ENCODE data around the gene CALR3. TPM values are rescaled to one million over a fixed set of nuclear protein-coding genes. Genes with fewer than 3 reads are reported as not detected.

Gene CALR3
- polyA plus RNA-seq, 1 donor from 2014 or later = not detected

- Histone ChIP-seq H4K20me1 (ENCODE audit: insufficient read depth) (no peaks in the 10 kb centered on the region), H3K4me2 (ENCODE audit: low read length) (no peak overlapping the region), H2AFZ (ENCODE audit: low read depth, low read length) (no peak overlapping the region), H3K36me3 (ENCODE audit: insufficient read depth, low read length) (no peaks in the 10 kb centered on the region), H3F3A (ENCODE audit: insufficient read depth, low read length, poor library complexity, severe bottlenecking) (no peaks in the 10 kb centered on the region), H3K9me3 (ENCODE audit: low read length) (no peaks in the 10 kb centered on the region), H3K79me2 (replicated peaks; ENCODE audit: insufficient read depth, low read length) (peaks cover under 1% of the 10 kb centered on the region), H3K9ac (ENCODE audit: low read length) (no peak overlapping the region), H3K27ac (ENCODE audit: low read length) (no peak overlapping the region), H3K4me3 (ENCODE audit: low read length) (no peak overlapping the region), H3K27me3 (ENCODE audit: insufficient read depth, low read depth, low read length) (no peaks in the 10 kb centered on the region), H3K9me2 (ENCODE audit: insufficient read depth, low read length) (no peaks in the 10 kb centered on the region)
- TF ChIP-seq TAF1 (IDR thresholded peaks at IDR 0.05; ENCODE audit: low read depth) = no peak
- no peak for TF ChIP-seq EP300 (conservative IDR thresholded peaks at IDR 0.05; ENCODE audit: poor library complexity, severe bottlenecking)
- TF ChIP-seq REST (IDR thresholded peaks at IDR 0.05; ENCODE audit: borderline replicate concordance) = no peak
- TF ChIP-seq SMC3 (conservative IDR thresholded peaks at IDR 0.05; ENCODE audit: poor library complexity) = no peak
- TF ChIP-seq POLR2AphosphoS5 (IDR thresholded peaks at IDR 0.05) = no peak
- no peak for TF ChIP-seq RAD21 (conservative IDR thresholded peaks at IDR 0.05)
- TF ChIP-seq MXI1 (conservative IDR thresholded peaks at IDR 0.05; ENCODE audit: poor library complexity, severe bottlenecking) = no peak
- no peak for TF ChIP-seq CTCF (IDR thresholded peaks at IDR 0.05; ENCODE audit: poor library complexity, severe bottlenecking)
- TF ChIP-seq EZH2 (IDR thresholded peaks at IDR 0.05; ENCODE audit: borderline replicate concordance, insufficient read depth, low read length, poor library complexity, severe bottlenecking) = no peak
Observed at GRCh38 chr19:16476401-16476800, 19.6 kb downstream of the CALR3 start.

- Histone ChIP-seq H3K27me3 (ENCODE audit: insufficient read depth, low read depth, low read length) (no peaks in the 10 kb centered on the region), H2AFZ (ENCODE audit: low read depth, low read length) (no peak overlapping the region), H3K27ac (ENCODE audit: low read length) (no peak overlapping the region), H3K79me2 (replicated peaks; ENCODE audit: insufficient read depth, low read length) (peaks cover 25% of the 10 kb centered on the region), H3K9me2 (ENCODE audit: insufficient read depth, low read length) (no peaks in the 10 kb centered on the region), H4K20me1 (ENCODE audit: insufficient read depth) (peaks cover 6% of the 10 kb centered on the region), H3K36me3 (ENCODE audit: insufficient read depth, low read length) (no peaks in the 10 kb centered on the region), H3K4me2 (ENCODE audit: low read length) (no peak overlapping the region), H3F3A (ENCODE audit: insufficient read depth, low read length, poor library complexity, severe bottlenecking) (no peaks in the 10 kb centered on the region), H3K9me3 (ENCODE audit: low read length) (no peaks in the 10 kb centered on the region), H3K4me3 (ENCODE audit: low read length) (no peak overlapping the region), H3K9ac (ENCODE audit: low read length) (no peak overlapping the region)
- TF ChIP-seq REST (IDR thresholded peaks at IDR 0.05; ENCODE audit: borderline replicate concordance) (no peak), TAF1 (IDR thresholded peaks at IDR 0.05; ENCODE audit: low read depth) (no peak), EZH2 (IDR thresholded peaks at IDR 0.05; ENCODE audit: borderline replicate concordance, insufficient read depth, low read length, poor library complexity, severe bottlenecking) (no peak)
Observed at GRCh38 chr19:16473875-16474392, 22.0 kb downstream of the CALR3 start.

All from neural cell (in vitro differentiated cells).